HG02798 (cell line): Measurements from ENCODE around the gene ATP8A2.

Source experiments
- ATAC-seq: cut with Tn5 transposase; IDR thresholded peaks from one replicate; pipeline ENCODE4 v1.9.1; 2021; ENCODE audit warnings: mild to moderate bottlenecking; ENCODE audit not compliant: unreplicated experiment, poor library complexity

Gene ATP8A2

GRCh38 chr13:26017932-26018665, 646.3 kb downstream of the ATP8A2 start:
- ATAC-seq: no peak

DNA sequence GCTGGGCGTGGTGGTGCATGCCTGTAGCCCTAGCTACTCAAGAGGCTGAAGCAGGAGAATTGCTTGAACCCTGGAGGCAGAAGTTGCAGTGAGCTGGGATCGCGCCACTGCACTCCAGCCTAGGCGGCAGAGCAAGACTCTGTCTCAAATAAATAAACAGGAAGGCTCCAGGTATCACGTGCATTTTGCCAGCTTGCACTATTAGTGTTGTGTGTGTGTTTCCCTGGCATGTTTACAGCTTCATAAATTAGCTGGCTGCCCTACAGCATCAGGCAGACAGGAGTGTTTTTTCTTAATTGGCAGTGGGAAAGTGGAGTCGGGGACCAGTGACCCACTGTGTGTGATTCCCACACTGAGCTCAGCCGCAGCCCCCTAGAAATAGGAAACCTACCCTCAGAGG, 647.5 kb downstream of the ATP8A2 start:
- ATAC-seq: no peak

DNA sequence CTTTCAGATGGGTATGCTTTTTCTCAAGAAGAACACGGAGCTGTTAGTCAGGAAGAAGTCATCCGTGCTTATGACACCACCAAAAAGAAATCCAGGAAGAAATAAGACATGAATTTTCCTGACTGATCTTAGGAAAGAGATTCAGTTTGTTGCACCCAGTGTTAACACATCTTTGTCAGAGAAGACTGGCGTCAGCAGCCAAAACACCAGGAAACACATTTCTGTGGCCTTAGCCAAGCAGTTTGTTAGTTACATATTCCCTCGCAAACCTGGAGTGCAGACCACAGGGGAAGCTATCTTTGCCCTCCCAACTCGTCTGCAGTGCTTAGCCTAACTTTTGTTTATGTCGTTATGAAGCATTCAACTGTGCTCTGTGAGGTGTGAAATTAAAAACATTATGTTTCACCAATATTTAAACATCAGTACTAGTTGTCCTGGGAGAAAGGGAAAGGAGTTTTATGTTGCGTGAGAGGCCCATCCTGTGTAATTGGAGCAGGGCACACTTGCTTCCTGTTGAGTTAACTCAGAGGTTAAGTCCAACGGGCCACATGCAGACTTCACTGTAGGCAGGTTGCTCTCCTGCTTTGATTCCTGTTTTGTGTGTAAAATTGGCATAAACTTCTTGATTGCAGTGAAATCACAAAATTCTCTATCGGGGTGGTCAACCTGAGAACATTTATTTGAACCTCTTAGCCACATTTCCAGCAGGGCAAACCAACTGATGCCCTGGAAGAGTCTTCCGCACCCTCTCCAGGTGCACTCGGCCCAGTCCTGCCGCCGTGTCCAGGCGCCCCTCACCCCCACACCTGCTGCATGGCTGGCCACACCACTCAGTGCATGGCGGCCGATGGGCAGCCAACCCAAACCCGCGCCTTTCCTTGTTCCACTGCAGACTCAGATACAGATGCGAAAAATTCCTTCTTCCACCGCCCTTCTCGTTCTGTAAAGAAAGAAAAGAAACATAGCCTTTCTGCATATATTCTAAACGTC, 648.4 kb downstream of the ATP8A2 start:
- no peak for ATAC-seq

- no peak for ATAC-seq
Measured at GRCh38 chr13:26020891-26021290, 649.1 kb downstream of the ATP8A2 start.

DNA sequence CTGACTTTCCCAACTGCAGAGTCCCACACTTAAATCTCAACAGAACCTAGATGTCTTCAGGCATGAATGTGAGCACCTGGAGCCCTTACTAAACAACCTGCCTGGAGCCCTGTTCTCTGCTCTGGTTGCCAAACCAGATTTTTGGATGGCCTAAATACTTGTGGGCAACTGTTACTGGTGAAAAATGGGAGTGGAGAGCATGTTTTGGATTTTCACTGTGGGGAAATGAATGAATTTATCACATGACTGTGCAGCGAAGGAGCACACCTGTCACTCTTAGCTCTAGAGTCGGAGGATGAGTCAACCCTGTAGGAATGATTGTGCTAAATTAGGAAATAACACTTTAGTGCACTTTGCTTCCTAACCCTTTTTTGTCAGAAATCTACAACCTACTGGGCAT, 649.7 kb downstream of the ATP8A2 start:
- no peak for ATAC-seq

DNA sequence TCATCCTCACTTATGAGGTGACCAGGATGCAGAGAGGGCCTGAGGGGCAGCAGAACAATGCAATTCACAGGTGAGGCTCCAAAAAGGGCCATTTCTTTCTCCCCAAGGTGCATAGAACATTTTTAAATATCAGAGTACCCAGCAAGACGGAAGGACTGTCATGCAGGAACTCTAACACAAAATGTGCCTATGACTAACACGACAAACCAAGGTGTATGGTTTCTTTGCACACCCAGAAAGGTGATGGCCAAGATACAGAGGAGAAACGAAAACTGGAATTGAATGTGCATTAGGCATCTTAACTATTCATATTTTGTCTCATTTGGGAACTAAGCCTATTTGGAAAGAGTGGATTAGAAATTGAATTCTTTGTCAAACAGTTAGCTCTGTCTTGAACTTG, 650.2 kb downstream of the ATP8A2 start:
- ATAC-seq: no peak

- no peak for ATAC-seq
Measured at GRCh38 chr13:26022538-26023292, 650.9 kb downstream of the ATP8A2 start.

DNA sequence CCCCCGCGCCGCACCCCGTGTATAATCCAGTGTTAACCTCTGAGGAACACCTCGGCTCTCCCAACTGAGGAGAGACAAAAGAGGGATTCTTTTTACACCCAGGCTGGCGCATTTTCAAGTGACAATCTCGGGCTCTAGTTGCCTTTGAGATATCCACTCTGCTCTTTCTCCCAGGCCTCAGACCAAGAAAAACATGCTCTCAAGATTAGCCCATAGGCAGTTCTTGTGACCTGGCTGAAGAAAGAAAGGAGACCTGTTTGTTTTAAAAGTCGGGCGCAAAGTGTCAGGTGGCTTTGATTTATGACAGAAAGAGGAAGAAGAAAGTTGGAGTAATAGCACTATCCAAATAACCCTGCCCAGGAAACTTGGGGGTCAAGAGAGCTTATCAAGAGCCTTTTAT, 652.8 kb downstream of the ATP8A2 start:
- no peak for ATAC-seq

DNA sequence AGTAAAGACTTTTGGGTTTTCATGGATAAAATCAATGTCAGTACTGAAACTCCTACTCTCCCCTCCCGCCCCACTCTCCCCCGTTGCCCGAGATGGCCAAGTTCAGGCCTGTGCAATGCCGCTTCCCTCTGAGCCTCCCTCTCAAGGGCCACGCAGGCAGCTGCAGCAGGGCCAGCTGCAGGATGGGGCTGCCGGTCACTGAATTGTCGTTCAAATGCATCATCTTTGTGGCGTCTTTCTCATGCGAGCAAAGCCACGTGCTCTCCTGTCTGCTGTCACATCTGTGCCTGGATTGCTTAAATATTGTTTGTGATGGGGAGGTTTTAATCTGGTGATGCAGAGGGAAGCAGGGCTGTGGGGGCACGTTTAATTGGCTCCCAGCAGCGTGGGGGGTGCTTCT, 653.4 kb downstream of the ATP8A2 start:
- ATAC-seq: no peak

DNA sequence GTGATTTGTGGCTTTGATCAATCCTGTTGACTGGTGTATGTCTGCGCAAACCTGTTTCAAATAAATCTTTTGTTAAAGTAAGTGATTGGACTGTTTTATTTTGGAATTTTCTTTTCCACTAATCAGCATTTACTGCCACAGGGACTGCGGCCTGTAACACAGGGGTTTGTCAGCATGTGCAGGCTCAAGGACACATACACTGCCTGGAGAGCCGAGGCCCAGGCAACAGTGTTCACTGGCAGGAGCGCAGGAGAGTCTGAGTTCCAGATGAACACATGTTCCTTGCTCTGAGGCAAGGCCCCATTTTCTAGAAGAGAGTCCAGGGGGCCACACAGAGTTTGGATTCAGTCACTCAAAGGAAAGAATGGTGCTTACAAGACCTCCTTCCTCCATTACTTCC, 654.0 kb downstream of the ATP8A2 start:
- no peak for ATAC-seq

DNA sequence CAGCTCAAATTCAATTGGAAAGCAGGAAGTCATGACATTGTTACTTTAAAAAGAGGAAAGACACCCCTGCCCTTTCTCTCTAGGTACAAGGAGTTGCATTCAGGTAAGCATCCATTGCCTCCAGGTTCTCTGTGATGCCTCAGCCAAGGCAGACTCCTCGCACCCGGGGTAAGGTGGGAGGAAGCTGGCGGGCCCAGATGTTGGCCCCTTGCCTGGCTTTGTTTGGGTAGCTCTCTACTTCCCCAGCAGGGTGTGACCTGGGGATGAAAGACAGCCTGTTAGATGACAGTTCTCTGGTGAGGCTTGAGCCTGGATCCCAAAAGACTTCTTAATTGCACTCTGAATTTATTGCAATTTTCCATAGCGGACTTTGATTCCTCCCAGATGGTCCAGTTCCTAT, 654.4 kb downstream of the ATP8A2 start:
- ATAC-seq: no peak

DNA sequence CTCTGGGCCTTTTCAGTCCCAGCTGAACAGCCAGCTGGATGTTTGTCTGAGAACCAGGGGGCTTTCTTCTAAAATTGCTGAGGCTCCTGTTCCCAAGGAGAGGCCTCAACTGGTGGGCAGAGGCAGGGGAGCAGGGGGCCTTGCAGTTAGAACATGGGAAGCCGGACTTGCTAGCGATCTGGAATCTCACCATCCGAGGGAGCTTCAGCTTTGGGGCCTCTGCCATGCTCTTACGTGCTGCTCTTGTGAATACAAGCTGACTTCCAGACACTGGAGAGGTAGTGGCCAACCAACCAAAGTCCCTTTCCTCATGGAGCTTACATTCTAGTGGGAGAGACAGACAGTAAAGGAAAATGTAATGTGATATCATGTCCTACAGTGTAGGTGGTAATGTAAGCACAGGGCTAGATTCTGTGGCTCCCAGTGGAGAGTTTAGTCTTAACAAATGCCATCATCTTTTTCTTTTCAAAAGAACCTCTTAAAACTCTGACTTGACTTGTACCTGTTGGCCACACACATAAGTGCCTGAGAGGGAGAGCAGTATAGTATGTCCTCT, 657.9 kb downstream of the ATP8A2 start:
- ATAC-seq: no peak

GRCh38 chr13:26030331-26030730, 658.6 kb downstream of the ATP8A2 start:
- no peak for ATAC-seq

- ATAC-seq: no peak
Measured at GRCh38 chr13:26034018-26034417, 662.2 kb downstream of the ATP8A2 start.

- no peak for ATAC-seq
Measured at GRCh38 chr13:26036383-26036782, 664.6 kb downstream of the ATP8A2 start.

DNA sequence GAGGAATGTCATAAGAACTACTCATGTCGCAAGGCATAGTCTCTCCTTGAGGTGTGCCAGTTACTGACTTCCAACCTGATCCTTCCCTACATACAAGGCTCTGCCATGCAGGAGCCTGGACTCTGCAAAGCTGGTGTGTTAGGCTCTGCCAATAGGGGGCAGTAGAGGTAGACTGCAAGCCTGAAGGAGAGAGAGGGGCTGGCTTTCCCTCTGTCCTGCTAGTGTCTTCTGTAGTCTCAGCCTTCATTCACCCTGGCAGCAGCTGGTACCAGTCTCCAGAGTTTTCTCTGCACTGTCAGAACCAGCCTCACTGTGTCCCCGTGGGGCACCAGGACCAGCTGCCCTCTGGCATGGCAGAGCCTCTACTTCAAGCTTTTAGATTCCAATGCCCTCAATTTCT, 665.5 kb downstream of the ATP8A2 start:
- no peak for ATAC-seq

GRCh38 chr13:26038931-26039475, 667.2 kb downstream of the ATP8A2 start:
- ATAC-seq: no peak

DNA sequence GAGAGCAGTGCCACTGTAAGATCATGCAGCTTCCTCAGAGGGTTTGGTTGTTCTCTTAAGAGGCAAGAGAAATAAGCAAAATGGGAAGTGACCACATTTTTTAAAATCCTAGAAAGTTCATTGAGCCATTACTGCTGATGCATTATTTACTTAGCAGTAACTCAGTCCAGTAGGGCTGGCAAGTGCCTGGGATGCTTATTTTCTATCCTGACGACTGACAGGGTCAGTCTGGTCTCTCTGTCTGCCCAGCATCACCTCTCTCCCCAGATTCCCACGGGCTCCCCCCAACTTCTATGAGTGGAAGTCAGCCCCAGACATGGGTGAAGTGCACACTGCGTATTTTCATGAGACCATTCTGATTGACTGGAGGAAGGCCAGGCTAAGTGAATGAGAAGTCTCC, 669.7 kb downstream of the ATP8A2 start:
- no peak for ATAC-seq

DNA sequence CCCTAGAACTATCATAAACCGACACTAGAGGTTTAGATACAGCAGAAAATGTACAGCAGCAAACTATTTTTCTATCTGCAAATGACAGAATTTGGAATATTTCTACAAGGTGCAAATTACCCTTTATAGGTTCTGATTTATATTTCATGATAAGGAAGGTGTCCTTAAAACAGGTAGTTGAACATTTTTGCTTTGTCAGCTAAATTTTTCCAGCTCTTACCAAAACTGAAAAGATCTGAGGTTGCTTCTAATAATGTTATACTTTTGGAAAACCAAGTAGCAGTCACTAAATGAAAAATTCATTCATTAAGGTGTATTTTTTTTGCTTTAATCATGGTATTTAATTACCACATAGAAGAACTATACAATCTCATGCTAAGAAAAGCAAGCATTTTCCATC, 671.0 kb downstream of the ATP8A2 start:
- no peak for ATAC-seq

- ATAC-seq: no peak
Measured at GRCh38 chr13:26045142-26045541, 673.4 kb downstream of the ATP8A2 start.
